ENCODE results near the gene IRF5.

IRF5 gene

DNA sequence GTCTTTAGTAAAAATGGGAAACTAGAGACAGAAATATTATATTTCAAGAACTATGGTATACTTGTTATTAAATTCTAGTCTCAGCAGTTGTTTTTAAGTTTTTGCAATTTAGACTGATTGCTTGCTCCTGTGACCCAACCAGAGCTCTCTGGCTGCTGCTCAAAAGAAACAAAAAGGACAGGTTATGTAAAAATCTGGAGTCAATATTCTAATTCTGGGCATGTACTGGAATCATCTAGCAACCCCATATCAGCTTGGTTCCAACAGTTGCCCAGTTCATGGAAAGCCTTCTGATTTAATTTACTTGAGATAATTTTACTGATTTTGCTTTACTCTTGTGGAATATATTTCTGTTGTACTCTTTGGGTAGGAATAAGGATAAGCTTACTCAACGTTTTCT is 37.5 kb upstream of the IRF5 start:
- no peaks in the 10 kb centered on the region for H3K36me3 Mint-ChIP-seq (ENCODE audit: low read depth)
- peaks cover 5% of the 10 kb centered on the region for H3K9me3 Mint-ChIP-seq
- no peak overlapping the region for H3K4me3 Mint-ChIP-seq
- H3K4me1 Mint-ChIP-seq (ENCODE audit: low read depth), result no peaks in the 10 kb centered on the region
- DNase-seq (ENCODE audit: low spot score), result no peak
- H3K27ac Mint-ChIP-seq, result no peak overlapping the region
- peaks cover 8% of the 10 kb centered on the region for H3K27me3 Mint-ChIP-seq (ENCODE audit: low read depth)

DNA sequence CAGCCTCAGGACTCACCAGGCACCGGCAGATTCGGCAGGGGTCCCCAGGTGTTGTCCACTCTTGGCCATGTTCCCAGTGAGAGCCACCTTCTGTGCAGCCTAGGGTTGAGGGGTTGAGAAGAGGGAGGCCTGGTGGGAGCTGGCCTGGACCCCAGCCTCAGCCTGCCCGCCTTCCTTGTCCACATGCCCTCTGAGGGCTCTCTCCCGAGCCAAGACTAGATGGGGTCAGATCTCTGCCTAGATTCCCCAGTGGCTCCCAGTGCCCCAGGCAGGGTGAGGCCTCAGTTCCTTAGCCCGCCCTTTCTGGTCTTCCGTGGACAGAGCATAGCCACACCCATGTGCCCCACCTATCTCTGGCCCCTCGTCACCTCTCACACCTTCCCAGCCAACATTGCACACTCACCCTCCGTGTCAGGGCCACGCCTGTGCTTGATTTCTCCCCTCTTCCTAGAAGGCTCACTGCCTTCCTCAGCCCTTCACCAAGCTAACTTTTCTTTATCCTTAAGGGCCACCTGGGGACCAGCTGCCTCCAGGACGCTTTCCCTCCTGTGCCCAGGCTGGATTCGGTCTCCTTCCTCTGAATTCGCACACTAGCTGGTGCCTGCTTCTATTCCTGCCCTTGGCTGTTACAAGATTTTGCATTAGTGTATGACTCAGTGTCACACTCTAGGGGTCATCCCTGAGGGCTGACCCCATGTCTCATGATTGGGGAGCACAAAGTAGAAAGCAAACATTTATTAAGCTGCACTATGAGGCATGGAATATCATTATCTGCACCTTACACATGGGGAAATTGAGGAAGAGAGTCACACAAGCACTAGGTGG is 34.8 kb upstream of the IRF5 start:
- H3K4me3 Mint-ChIP-seq, result no peak overlapping the region
- H3K4me1 Mint-ChIP-seq (ENCODE audit: low read depth), result no peaks in the 10 kb centered on the region
- no peak for DNase-seq (ENCODE audit: low spot score)
- no peaks in the 10 kb centered on the region for H3K36me3 Mint-ChIP-seq (ENCODE audit: low read depth)
- H3K27me3 Mint-ChIP-seq (ENCODE audit: low read depth), result peaks cover 7% of the 10 kb centered on the region
- H3K9me3 Mint-ChIP-seq, result peaks cover 5% of the 10 kb centered on the region
- H3K27ac Mint-ChIP-seq, result no peak overlapping the region

DNA sequence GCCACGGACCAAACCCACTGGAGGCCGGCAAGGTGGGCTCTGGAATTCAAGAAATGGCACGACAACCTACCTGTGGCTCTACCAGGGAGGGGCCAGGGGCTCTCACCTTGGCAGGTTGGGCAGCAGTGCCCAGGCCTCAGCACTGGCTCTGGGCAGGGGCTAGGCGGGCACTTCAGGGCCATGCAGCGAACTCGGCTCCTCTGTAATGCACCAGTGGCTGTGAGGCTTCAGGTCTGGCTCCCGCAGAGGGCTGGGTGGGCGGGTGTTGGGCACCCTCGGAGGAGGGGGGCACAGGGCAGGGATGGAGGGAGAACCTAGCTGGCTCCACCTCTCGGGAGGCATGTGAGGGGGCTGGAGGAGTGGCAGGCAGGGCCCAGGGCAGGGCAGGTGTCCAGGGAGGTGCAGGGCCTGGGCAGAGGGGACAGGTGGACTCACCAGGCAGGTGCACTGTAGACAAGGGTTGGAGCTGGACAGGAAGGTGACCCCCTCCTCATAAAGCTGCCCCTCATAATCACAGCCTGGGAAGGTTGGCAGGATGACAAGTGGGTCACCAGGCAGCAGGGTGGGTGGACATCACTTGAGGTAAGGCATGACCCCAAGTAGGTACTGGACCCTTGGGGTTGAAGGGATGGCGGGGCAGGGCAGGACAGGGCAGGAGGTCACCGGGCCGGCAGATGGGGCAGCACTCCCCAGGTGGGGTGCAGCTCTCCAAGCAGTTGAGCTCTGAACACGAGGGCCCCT is 33.9 kb upstream of the IRF5 start:
- Mint-ChIP-seq H3K27ac (no peak overlapping the region), H3K27me3 (ENCODE audit: low read depth) (peaks cover 11% of the 10 kb centered on the region), H3K4me3 (no peak overlapping the region), H3K36me3 (ENCODE audit: low read depth) (no peaks in the 10 kb centered on the region), H3K9me3 (no peaks in the 10 kb centered on the region), H3K4me1 (ENCODE audit: low read depth) (no peaks in the 10 kb centered on the region)
- no peak for DNase-seq (ENCODE audit: low spot score)

DNA sequence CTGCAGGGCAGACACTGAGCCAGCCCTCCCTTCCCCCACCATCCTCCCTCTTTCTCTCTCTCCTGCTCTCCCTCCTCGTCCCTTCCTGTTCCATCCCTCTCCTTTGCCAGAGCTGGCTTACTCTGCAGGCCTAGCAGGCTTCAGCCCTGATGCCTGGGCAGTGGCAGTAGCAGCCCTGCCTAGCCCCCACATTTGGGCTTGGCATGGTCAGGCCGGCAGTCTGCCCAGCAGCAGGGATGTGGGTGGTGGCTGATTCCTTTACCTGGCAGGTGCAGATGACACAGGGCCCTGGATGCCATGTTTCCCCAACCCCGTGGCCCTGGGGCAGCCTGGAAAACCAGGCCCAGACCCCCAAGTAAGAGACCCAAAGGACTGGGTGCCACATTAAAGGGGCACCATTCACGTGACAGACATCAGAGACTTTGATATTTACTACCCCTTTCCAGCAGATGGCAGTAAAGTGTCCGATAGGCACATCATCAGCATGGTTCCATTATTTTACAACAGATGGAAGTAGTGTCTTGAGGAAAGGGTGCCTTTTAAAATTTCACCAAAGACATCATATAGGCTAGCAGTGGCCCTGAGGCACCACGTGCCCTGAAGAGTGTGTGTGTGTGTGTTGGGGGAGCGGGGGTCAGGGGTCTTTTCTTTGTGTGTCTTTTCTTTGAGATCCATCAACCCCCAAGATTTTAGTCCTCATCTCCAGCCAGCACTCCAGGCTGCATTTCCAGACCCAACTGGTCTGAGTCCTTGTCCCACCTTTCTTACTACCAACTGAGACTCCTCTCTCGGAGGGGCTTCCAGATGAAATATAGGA is 33.1 kb upstream of the IRF5 start:
- Mint-ChIP-seq H3K4me1 (ENCODE audit: low read depth) (no peaks in the 10 kb centered on the region), H3K36me3 (ENCODE audit: low read depth) (no peaks in the 10 kb centered on the region), H3K27me3 (ENCODE audit: low read depth) (peaks cover 19% of the 10 kb centered on the region), H3K9me3 (no peaks in the 10 kb centered on the region), H3K4me3 (no peak overlapping the region), H3K27ac (no peak overlapping the region)
- no peak for DNase-seq (ENCODE audit: low spot score)

DNA sequence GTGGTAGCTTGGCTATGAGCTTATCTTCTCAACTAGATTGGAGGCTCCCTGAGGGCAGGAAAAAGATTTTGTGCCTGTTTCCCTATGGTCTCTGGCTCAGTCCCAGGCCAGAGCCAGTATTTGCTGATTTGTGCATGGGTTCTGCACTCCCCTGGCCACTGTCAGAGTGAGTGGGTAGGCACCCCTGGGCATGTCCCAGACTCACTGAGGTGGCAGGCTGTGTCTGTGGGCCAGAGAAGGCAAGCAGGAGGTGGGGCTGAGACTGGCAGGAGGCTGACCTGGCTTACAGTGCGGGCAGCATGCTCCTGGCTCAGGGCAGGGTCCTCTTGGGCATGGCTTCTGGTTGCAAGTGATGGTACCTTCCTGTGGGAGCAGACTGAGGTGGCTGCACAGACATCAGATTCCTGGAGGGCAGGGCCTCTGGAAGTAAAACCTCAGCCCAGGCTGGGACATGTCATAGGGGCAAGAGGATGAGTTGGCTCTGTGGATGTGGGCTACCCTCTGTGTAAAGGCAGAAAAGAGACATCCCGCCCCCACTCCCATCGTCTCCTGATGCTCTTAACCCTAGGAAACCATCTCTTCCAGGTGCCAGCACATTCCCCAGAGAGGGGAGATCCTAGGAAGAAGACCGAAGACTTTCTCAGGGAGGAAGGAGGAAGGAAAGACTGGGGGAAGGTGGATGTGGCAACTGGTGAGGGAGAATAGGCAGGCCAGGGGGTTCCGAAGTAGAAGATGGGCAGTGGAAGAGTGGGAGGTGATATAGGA is 31.5 kb upstream of the IRF5 start:
- Mint-ChIP-seq H3K9me3 (no peaks in the 10 kb centered on the region), H3K4me3 (no peak overlapping the region), H3K36me3 (ENCODE audit: low read depth) (no peaks in the 10 kb centered on the region), H3K4me1 (ENCODE audit: low read depth) (no peaks in the 10 kb centered on the region), H3K27me3 (ENCODE audit: low read depth) (peaks cover 31% of the 10 kb centered on the region), H3K27ac (no peak overlapping the region)
- no peak for DNase-seq (ENCODE audit: low spot score)

DNA sequence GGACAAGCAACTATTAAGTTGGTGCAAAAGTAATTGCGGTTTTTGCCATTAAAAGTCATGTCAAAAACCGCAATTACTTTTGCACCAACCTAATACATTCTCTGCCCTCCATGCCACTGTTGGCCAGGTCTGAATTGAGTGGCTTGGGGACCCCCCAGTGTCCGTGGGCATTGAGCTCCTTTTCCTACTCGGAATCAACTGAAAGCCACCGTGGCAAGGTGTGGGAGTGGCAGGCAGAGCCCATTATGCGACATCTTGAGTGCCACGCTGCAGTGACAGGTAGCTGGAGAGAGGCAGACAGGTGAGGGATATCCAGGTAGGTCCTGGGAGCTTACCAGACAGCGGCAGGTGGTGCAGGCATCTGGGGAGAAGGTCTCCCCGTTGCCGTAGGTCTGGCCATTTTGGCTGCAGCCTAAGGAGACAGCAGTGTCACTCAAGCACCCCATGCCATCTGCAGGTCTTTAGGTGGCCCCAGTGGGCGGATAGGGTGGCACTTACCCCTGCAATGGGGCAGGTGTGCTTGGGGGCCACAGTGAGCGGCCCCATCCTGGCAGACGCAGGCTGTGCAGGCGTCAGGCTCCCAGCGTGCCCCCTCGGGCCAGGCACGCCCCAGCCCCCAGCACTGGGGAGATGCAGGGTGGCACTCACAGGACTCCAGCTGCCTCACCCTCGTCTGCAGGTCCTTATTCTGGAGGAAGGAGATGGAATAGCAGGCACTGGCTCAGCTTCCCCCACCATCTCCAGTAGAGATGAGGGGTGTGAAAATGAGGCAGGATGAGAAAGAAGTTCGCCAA is 30.8 kb upstream of the IRF5 start:
- H3K4me1 Mint-ChIP-seq (ENCODE audit: low read depth), result no peaks in the 10 kb centered on the region
- no peak for DNase-seq (ENCODE audit: low spot score)
- H3K36me3 Mint-ChIP-seq (ENCODE audit: low read depth), result no peaks in the 10 kb centered on the region
- H3K9me3 Mint-ChIP-seq, result no peaks in the 10 kb centered on the region
- no peak overlapping the region for H3K27ac Mint-ChIP-seq
- H3K27me3 Mint-ChIP-seq (ENCODE audit: low read depth), result peaks cover 36% of the 10 kb centered on the region
- H3K4me3 Mint-ChIP-seq, result no peak overlapping the region

DNA sequence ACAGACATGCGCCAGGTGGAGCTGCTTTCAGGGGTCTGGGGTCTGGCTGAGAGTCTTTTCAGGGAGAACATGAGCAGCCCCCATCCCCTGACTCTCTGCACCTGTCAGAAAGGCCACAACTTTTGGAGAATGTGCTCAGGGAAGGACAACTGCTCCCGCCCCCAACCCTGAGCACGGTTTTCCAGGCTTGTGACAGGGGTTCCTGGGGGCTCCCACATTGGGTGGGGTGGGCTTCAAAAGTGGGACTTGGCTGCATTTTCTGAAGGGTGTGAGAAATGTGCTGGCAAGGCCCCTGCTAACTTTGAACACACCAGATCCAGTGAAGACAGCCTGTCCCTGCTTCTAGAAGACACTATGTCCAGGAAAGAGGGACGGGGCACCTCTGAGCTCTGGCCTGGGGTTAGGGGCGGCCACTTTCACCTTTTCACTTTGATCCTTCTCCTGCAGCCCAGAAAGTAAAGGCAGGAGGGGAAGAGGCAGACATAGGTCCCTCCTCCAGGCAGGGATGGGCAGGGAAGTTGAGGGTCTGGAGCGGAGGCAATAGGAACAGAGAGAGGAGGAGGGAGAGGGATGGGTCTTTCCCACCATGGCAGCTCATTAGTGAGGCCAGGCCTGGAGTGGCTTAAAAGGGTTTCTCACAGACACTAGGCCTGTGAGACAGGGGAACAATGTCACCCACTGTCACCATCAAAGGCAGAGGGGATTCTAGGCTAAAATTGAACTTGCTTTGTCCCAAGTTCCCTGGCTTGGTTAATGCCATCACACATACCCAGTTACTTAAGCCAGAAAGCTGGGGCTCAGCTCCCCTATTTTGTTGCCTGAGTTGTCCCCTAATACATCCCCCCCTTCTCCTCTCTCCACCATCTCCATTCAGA is 28.7 kb upstream of the IRF5 start:
- Mint-ChIP-seq H3K4me1 (ENCODE audit: low read depth) (no peaks in the 10 kb centered on the region), H3K27ac (no peak overlapping the region), H3K27me3 (ENCODE audit: low read depth) (peaks cover 45% of the 10 kb centered on the region)

DNA sequence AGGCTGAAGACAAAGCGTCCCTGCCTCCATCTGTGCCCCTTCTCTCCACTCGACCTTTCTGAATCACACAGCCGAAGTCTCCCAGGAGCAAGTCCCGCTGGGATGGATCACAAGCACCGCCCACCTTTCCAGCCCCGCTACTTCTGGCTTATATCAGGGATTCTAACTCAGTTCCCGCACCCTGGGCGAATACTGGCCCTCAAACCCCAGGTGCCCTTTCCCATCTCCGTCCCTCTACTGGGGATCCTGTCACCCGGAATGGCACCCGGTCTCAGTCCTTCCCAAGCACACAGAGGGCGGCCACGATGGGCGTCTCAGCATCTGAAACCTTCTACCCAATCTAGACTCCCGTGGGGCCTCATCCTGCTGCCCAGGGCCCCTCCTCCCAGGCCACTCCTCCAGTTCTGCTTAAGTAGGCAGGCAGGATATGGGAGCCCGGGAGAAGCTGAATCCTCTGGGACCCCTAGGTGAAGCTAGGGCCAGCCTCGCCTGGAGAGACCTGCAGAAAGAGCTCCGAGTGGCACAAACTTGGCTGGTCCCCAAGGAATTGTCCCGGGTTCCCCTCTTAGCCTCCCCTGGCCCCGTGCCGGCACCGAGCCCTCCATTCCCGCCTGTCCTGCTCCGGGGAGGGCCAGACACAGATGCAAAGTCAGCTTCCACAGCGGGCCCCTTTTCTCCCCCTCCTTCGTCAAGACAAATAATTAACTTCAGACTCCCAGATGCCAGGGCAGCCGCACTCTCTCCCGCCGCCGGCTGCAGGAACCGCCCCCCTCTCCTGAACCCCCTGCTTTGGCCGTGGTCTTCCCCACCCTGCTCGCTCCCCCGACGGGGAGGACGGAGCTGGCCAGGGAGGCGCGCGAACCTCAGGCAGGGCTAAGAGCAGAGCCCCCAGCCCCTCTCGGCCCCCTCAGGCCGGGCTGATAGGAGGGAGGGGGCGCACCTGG is 27.8 kb upstream of the IRF5 start:
- DNase-seq (ENCODE audit: low spot score), result no peak
- H3K27me3 Mint-ChIP-seq (ENCODE audit: low read depth), result peaks cover 52% of the 10 kb centered on the region
- no peaks in the 10 kb centered on the region for H3K36me3 Mint-ChIP-seq (ENCODE audit: low read depth)
- H3K4me1 Mint-ChIP-seq (ENCODE audit: low read depth), result no peaks in the 10 kb centered on the region
- H3K4me3 Mint-ChIP-seq, result no peak overlapping the region
- no peaks in the 10 kb centered on the region for H3K9me3 Mint-ChIP-seq
- H3K27ac Mint-ChIP-seq, result no peak overlapping the region

More for the DNA sequence above, 28.7 kb upstream of the IRF5 start:
- no peaks in the 10 kb centered on the region for H3K9me3 Mint-ChIP-seq
- no peaks in the 10 kb centered on the region for H3K36me3 Mint-ChIP-seq (ENCODE audit: low read depth)
- no peak overlapping the region for H3K4me3 Mint-ChIP-seq
- DNase-seq (ENCODE audit: low spot score), result no peak

DNA sequence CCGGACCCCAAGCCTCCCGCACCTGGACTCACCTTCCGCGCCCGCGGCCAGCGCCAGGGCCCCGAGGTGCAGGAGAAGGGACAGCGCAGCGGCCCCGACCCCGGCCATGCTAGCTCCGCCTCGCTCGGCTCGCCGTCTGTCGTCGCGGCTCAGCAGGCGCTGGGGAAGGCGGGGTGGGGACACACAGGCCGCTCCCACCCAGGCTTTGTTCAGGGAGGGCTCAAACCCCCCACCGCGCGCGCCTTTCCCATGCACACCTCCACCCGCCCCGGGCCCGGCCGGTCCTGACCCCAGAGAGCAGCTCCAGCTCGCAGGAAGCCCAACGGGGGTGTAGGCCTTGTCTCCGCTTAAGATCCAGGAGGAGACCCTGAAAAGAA is 27.2 kb upstream of the IRF5 start, which contains the start of gene KCP:
TSS of gene KCP (minus strand) at position 141 of the 377 bp plus-strand sequence. CDS start at position 108, 33 bp downstream.
- Mint-ChIP-seq H3K36me3 (ENCODE audit: low read depth) (no peaks in the 10 kb centered on the region), H3K27me3 (ENCODE audit: low read depth) (peaks cover 56% of the 10 kb centered on the region)

DNA sequence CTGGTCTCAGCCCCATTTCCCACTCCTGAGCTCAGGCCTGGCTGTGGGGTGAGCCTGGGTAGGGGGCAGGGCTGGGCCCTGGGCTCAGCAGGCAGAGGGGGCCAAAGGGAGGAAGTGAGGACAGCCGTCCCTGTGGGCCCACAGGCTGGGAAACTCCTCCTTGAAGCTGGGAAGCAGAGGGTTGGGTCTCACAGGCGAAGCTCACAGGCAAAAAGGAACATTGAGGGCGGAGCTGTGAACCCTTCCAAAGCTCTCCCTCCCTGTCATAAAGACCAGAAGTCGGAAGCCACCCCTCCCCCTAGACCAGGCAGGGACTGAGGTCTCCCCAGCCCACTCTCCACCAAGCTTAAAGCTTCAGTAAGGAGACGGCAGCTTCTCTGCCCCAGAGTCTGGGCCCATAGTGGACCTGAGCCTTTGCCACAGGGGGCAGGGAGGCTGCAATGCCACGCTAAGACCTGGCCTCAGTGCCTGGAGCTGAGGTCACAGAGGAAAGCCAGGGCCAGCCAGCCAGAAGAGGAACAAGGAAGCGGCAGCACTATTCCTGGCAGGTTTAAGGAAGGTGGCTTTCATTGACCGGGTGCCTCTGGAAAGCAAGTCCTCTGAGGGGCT is 26.2 kb upstream of the IRF5 start:
- Mint-ChIP-seq H3K9me3 (no peaks in the 10 kb centered on the region), H3K4me1 (ENCODE audit: low read depth) (peaks cover 3% of the 10 kb centered on the region), H3K36me3 (ENCODE audit: low read depth) (no peaks in the 10 kb centered on the region), H3K27me3 (ENCODE audit: low read depth) (peaks cover 60% of the 10 kb centered on the region), H3K27ac (no peak overlapping the region), H3K4me3 (no peak overlapping the region)
- no peak for DNase-seq (ENCODE audit: low spot score)

More for the DNA sequence above, 27.2 kb upstream of the IRF5 start, which contains the start of gene KCP:
- Mint-ChIP-seq H3K4me3 (no peak within 1 kb of the TSS), H3K4me1 (ENCODE audit: low read depth) (peaks cover 3% of the 10 kb centered on the region), H3K27ac (no peak within 1 kb of the TSS), H3K9me3 (no peaks in the 10 kb centered on the region)
- DNase-seq (ENCODE audit: low spot score), result no peak

DNA sequence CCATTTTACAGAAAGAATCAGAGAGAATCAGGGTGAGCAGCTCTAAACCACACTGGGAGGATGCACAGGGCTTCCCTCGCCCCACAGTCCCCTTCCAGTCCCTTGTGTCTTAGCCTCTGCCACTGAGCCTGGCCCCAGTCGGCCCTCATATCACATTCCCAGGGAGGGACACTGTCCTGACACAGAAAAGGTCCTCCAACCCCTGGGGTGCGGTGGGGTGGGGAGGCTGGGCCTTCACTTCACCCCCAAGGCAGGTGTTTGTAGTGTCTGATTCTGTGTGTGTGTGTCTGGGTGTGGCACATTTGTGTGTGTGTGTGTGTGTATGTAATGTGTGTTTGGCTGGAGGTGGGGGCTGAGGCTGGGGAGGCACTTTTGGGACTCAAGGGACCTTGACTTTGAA is 25.4 kb upstream of the IRF5 start:
- peaks cover 67% of the 10 kb centered on the region for H3K27me3 Mint-ChIP-seq (ENCODE audit: low read depth)
- no peak for DNase-seq (ENCODE audit: low spot score)
- no peak overlapping the region for H3K27ac Mint-ChIP-seq
- peaks cover 3% of the 10 kb centered on the region for H3K4me1 Mint-ChIP-seq (ENCODE audit: low read depth)
- no peak overlapping the region for H3K4me3 Mint-ChIP-seq
- H3K9me3 Mint-ChIP-seq, result no peaks in the 10 kb centered on the region
- H3K36me3 Mint-ChIP-seq (ENCODE audit: low read depth), result no peaks in the 10 kb centered on the region
